ENCODE measurements around the gene HPCA. TPM values are rescaled to one million over a fixed set of nuclear protein-coding genes. Genes with fewer than 3 reads are reported as not detected.

HPCA gene
- total and polyA plus RNA-seq, 2 of the 4 experiments (the other 2 are of a cell fraction), result 0.22 TPM; not detected in 1

- DNase-seq, result no peak
- Histone ChIP-seq H3K9ac (ENCODE audit: low read depth, low read length) (no peak overlapping the region), H3K4ac (ENCODE audit: low read depth, low read length) (no peak overlapping the region), H2AFZ (replicated peaks; ENCODE audit: low read length, poor library complexity) (no peak overlapping the region), H2BK15ac (ENCODE audit: low read depth, low read length) (no peak overlapping the region), H3K23ac (ENCODE audit: low read depth, low read length) (no peak overlapping the region), H2BK20ac (ENCODE audit: low read depth, low read length) (no peak overlapping the region), H2AK9ac (replicated peaks; ENCODE audit: low read depth, low read length, poor library complexity) (no peak overlapping the region), H4K91ac (ENCODE audit: insufficient read depth, low read depth, low read length) (no peak overlapping the region), H3K56ac (ENCODE audit: extremely low read depth, insufficient read depth, low read length) (no peak overlapping the region), H4K8ac (ENCODE audit: low read depth in 2 of 2, low read length in 2 of 2) (no peak overlapping the region), H3K27ac (ENCODE audit: insufficient read depth, low read length) (no peak overlapping the region), H2BK5ac (ENCODE audit: low read depth, low read length, poor library complexity, severe bottlenecking) (no peak overlapping the region), H2BK120ac (ENCODE audit: low read depth, low read length) (no peak overlapping the region), H3K27me3 (ENCODE audit: control insufficient read depth, insufficient read depth, low read length) (peaks cover 58% of the 10 kb centered on the region), H3K9me3 (ENCODE audit: control insufficient read depth, insufficient read depth, low read length) (peaks cover 2% of the 10 kb centered on the region; the same call in 1 of the 2 replicates), H3K4me2 (ENCODE audit: low read depth, low read length) (no peak overlapping the region), H2AK5ac (ENCODE audit: low read depth, low read length) (no peak overlapping the region), H3K4me3 (ENCODE audit: insufficient read depth, low read depth, low read length) (no peak overlapping the region), H3K79me1 (ENCODE audit: low read depth in 1 of 2, low read length in 2 of 2) (no peaks in the 10 kb centered on the region), H4K20me1 (ENCODE audit: insufficient read depth, low read length) (peaks cover 3% of the 10 kb centered on the region; the same call in 1 of the 2 replicates), H3K4me1 (ENCODE audit: control insufficient read depth, insufficient read depth, low read length) (no peaks in the 10 kb centered on the region; the same call in 1 of the 2 replicates), H3K18ac (ENCODE audit: low read depth, low read length) (no peak overlapping the region), H4K5ac (ENCODE audit: low read depth, low read length) (no peak overlapping the region), H3K14ac (replicated peaks; ENCODE audit: low read depth, low read length) (no peak overlapping the region), H3K36me3 (ENCODE audit: control insufficient read depth, insufficient read depth, low read length) (no peaks in the 10 kb centered on the region), H3K9me1 (ENCODE audit: insufficient read depth, low read length) (peaks cover 4% of the 10 kb centered on the region; the same call in 1 of the 2 replicates)
- BruUV-seq (replicated peaks), result no TSS peak
- intact Hi-C loops (cut with micrococcal nuclease), result loop anchor here (5.0 kb wide), 1 partner anchor 488 kb away; no protein-coding TSS in a partner anchor
- WGBS, 2 experiments (ENCODE audit: extremely low coverage in 2 of 2, insufficient read length in 1 of 2), result no CpG with 5 or more reads among the region's 3 CpGs
- ATAC-seq (ENCODE audit: low read depth), result no peak
- in situ Hi-C loops (cut with MboI; ENCODE audit: low sequenced_read_pairs), result no loop called here
- POLR2A ChIA-PET (ENCODE audit: unreplicated experiment), result no interaction called here
- CTCF ChIA-PET, result interaction anchor here (1.6 kb wide), 1 partner anchor 13 kb away, joined by 4 read pairs; no protein-coding TSS in a partner anchor
- dilution Hi-C loops (cut with HindIII; ENCODE audit: low sequenced_read_pairs, unreplicated experiment), result no loop called here
- TF ChIP-seq SMC3 (IDR thresholded peaks at IDR 0.05; ENCODE audit: low read depth, low read length) (no peak), CHD1 (IDR thresholded peaks at IDR 0.05; ENCODE audit: low read depth, low read length) (no peak)
These were observed 3.5 kb downstream of the HPCA start for GRCh38 chr1:32889731-32890278.

Data from IMR-90 (cell line).